Measurements from ENCODE around the gene KRTAP17-1.

Gene KRTAP17-1

DNA sequence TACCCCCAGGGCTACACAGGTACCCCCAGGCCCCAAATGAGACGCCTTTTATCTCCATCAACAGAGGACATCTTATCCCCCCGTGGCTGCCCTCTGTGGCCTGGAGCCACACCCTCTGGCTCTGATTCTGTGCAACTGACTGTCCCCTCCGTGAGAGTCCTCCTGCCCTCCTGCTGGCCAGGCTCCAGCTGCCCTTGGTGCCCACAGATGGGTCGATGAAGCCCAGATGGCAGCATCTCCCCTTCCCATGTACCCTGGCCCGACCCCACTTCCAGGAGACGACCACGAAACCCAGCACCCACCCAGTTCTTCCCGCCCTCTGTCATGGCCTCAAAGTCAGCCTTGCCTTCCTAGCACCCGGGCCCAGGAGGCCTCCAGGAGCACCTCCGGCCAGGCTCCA lies 9.6 kb upstream of the KRTAP17-1 start:
- H3K4me3 Mint-ChIP-seq = no peak overlapping the region
- H3K36me3 Mint-ChIP-seq = peaks cover 5% of the 10 kb centered on the region
- H3K27ac Mint-ChIP-seq = no peak overlapping the region
- peaks cover 63% of the 10 kb centered on the region for H3K4me1 Mint-ChIP-seq (ENCODE audit: low read depth)
- peaks cover under 1% of the 10 kb centered on the region for H3K9me3 Mint-ChIP-seq (ENCODE audit: low read depth)
- H3K27me3 Mint-ChIP-seq = no peaks in the 10 kb centered on the region

DNA sequence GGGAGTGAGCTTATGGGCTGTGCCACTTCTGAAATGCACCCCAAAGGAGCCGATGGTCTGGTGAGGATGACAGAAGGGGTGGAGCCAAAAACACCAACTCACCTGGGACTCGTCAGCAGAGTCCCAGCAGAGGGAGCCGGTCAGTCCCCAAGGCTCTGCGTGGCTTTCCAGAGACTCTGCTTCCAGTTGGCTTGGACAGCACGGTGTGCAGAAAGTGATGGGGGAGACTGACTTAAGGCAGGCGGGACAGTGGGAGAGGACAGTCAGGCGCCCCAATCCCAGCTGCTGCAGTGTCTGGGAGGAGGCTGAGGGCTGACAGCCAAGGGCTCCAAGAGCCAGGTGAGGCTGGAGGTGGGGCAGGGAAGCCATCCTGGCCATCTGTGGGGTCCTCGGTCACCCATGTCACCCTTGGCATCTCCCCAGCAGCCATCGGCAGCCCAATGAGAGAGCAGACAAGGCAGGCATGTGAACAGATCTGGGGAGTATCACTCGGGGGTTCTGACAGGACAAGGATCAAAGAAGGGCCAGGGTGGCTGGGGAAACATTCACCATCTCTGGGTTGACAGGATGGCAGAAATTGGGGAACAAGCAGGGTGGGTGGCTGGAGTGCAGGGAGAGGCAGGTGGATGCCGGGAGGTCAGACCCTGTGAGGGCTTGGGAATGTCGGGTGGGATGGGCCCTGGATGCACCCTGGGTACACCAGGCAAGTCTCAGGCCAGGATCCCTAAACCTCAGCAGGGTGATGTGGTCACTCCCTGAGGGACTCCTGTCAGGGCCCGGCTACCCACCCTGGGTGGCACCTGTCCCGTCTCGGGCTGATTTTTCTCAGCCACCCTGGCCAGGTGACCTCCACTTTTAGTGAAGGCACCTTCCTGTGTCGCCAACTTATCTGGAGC lies 8.9 kb upstream of the KRTAP17-1 start:
- Mint-ChIP-seq H3K27me3 (no peaks in the 10 kb centered on the region), H3K27ac (no peak overlapping the region), H3K4me3 (no peak overlapping the region), H3K4me1 (ENCODE audit: low read depth) (peaks cover 64% of the 10 kb centered on the region), H3K9me3 (ENCODE audit: low read depth) (peaks cover 8% of the 10 kb centered on the region), H3K36me3 (peaks cover 10% of the 10 kb centered on the region)

DNA sequence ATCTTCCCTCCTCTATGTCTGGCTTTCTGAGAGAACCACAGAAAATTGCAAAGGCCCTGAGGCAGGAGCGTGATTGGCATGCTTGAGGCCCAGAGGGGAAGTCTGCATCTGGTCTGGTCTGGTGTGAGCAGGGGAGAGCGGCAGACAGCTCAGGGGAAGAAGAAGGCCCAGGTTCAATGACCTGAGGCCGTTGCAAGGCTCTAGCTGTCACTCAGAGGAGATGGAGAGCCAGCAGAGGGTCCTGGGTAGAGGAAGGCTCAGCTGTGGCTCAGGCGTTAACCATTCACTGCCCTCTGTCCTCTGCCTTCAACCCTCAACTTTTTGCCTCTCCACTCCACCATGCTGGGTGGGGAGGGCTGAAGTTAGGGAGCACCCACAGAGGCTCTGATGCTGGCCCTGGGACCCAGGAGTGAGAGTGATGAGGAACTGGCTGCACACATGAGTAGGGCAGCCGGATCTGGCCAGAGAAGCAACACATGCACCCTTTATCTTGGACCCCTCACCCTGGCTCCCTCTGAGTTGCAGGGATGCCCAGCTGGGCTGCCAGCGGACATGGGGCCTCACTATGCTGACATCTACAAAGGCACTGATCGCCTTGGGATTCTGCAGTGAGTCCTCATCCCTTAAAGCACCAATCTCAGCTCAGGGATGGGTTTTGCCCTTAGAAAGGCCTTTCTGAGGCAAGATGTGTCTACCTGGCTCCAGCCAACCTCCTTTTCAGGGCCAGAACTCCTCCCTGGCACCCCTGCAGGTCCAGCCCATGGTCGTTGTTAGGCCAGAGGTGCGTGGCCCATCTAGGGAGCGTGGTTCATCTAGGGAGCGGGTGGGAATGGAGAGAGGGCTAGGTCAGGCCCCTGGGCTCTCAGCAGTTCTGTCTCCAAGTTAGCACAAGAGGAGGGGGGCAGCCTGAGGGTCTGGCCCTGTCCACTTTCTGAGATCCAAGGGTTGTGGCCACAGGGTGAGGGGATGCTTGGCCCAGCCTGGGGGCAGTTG lies 7.7 kb upstream of the KRTAP17-1 start:
- Mint-ChIP-seq H3K4me1 (ENCODE audit: low read depth) (peaks cover 56% of the 10 kb centered on the region), H3K27me3 (no peaks in the 10 kb centered on the region), H3K4me3 (no peak overlapping the region), H3K36me3 (peaks cover 10% of the 10 kb centered on the region), H3K9me3 (ENCODE audit: low read depth) (peaks cover 12% of the 10 kb centered on the region), H3K27ac (no peak overlapping the region)

DNA sequence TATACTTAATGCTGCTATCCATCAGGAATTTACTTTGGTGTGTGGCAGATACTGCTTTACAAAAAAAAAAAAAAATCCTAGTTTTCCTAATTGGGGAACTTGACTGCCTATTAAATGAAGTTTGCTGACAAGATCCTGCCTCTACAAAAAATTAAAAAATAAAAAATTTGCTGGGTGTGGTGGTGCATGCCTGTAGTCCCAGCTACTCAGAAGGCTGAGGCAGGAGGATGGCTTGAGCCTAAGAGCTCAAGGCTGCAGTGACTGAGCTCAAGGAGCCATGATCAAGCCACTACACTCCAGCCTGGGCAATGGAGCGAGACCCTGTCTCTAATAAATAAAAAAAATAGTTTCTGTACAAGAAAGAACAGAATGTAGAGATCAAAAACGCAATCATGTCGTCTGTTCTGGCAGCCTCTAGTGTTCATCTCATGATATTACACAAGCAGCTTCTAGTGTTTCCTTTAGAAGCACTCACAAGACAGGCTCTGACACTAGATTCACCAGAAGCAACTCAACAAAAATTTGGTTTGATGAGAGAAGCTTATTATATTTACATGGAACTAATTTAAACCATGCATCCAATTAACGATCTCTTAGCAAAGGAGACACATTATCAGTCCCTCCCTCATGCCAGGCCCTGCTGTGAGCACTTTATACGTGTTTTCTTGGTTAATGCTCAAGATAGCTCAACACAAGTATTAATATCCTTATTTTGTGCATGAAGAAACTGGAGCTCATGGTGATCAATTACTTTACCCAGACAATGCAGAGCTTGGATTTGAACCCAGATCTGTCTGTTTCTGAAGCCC lies 6.8 kb upstream of the KRTAP17-1 start:
- Mint-ChIP-seq H3K27me3 (no peaks in the 10 kb centered on the region), H3K4me1 (ENCODE audit: low read depth) (peaks cover 54% of the 10 kb centered on the region), H3K4me3 (no peak overlapping the region), H3K27ac (no peak overlapping the region), H3K9me3 (ENCODE audit: low read depth) (peaks cover 12% of the 10 kb centered on the region), H3K36me3 (peaks cover 10% of the 10 kb centered on the region)

DNA sequence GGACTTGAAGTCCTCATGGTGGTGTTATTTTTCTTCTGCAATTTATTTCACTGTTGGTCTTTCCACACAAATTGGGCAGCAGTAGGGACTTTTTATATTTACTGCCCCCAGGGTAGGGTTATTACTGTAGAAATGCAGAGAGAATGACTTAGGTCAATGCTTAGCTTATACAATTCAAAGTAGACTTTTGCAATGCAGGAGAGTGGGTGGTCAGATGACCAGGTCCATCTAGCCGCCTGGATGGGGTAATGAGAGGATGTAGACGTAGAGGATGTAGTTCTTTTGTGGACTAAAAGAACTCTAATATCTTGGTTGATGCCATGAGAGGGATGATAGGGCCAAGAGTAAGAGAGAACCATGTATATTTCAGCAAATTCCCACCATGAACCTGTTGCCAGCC lies 2.7 kb upstream of the KRTAP17-1 start:
- H3K27me3 Mint-ChIP-seq = no peaks in the 10 kb centered on the region
- H3K4me3 Mint-ChIP-seq = no peak overlapping the region
- peaks cover 12% of the 10 kb centered on the region for H3K9me3 Mint-ChIP-seq (ENCODE audit: low read depth)
- H3K36me3 Mint-ChIP-seq = peaks cover 10% of the 10 kb centered on the region
- H3K4me1 Mint-ChIP-seq (ENCODE audit: low read depth) = peaks cover 23% of the 10 kb centered on the region
- H3K27ac Mint-ChIP-seq = no peak overlapping the region

DNA sequence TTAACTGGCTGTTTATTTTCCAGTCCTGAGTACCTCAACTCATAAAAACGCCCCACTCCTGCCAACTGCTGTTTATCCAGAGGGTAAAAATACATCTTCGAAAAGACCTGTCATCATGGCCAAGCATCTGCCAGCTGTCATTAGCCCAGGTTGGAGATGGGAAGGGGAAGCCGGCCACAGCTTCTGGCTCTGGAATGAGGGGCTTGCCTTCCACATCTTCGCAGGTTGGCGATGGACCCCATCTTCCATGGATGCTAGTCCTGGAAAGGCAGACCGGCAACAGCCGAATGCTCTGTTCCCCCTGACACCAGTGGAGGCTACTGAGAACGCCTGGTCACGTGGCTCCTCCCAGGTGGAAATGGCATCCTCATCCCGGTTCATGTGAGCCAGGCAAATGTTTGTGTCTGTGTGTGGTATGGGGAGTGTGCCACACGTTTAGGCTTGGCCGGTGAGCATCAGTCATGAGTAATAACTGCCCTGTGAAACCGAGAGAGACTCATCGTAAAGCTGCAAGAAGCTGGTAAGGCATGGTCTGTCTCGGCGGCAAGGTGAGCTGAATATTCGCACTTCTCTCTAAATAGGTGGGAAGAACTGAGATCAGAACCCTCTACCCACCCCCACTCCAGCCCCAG lies 420 bp upstream of the KRTAP17-1 start:
- peaks cover 10% of the 10 kb centered on the region for H3K36me3 Mint-ChIP-seq
- H3K4me3 Mint-ChIP-seq = no peak overlapping the region
- peaks cover 13% of the 10 kb centered on the region for H3K4me1 Mint-ChIP-seq (ENCODE audit: low read depth)
- no peaks in the 10 kb centered on the region for H3K27me3 Mint-ChIP-seq
- H3K27ac Mint-ChIP-seq = no peak overlapping the region
- peaks cover 12% of the 10 kb centered on the region for H3K9me3 Mint-ChIP-seq (ENCODE audit: low read depth)

DNA sequence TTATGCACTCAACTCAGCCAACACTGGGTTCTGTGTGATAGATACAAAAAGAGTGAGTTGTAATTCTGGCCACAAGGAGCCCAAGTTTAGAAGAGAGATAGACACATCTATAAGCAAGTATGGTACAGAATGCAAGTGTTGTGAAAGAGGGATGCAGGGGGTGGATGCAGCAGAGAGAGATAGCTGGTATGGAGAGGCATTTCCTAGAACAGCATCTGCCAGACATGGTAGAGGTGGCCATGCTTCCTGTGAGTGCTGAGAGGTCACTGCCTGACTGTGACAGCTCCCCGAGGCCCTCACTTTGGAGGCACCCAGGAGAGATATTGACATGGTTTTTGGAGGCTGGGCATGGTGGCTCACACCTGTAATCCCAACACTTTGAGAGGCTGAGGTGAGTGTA lies 4.4 kb downstream of the KRTAP17-1 start:
- Mint-ChIP-seq H3K27me3 (no peaks in the 10 kb centered on the region), H3K27ac (no peak overlapping the region), H3K36me3 (no peaks in the 10 kb centered on the region), H3K4me1 (ENCODE audit: low read depth) (peaks cover 56% of the 10 kb centered on the region), H3K4me3 (no peak overlapping the region), H3K9me3 (ENCODE audit: low read depth) (no peaks in the 10 kb centered on the region)

DNA sequence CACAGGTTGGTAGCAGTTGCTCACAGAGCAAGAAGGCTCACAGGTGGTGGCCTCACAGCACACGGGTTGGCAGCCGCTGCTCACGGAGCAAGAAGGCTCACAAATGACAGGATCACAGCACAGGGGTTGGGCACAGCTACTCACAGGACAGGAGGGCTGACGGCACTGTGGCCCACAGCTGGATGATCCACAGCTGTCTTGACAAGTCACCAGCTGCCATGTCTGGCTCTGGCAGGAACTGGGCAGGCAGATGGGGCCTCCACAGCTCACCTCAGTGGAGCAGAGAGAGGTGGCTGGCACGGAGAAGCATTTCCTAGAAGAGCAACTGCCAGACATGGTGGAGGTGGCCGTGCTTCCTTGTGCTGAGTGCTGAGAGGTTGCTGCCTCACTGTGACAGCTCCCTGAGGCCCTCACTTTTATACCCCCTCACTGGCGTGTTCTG lies 6.6 kb downstream of the KRTAP17-1 start, which contains the start of gene KRTAP16-1:
KRTAP16-1 (minus strand) TSS at position 392 of the 442 bp plus-strand sequence; CDS start at position 336, 56 bp downstream.
- Mint-ChIP-seq H3K27me3 (no peaks in the 10 kb centered on the region), H3K4me1 (ENCODE audit: low read depth) (peaks cover 62% of the 10 kb centered on the region), H3K27ac (peak within 1 kb of the TSS; percentile 91), H3K36me3 (no peaks in the 10 kb centered on the region), H3K4me3 (peak within 1 kb of the TSS; percentile 79), H3K9me3 (ENCODE audit: low read depth) (no peaks in the 10 kb centered on the region)

DNA sequence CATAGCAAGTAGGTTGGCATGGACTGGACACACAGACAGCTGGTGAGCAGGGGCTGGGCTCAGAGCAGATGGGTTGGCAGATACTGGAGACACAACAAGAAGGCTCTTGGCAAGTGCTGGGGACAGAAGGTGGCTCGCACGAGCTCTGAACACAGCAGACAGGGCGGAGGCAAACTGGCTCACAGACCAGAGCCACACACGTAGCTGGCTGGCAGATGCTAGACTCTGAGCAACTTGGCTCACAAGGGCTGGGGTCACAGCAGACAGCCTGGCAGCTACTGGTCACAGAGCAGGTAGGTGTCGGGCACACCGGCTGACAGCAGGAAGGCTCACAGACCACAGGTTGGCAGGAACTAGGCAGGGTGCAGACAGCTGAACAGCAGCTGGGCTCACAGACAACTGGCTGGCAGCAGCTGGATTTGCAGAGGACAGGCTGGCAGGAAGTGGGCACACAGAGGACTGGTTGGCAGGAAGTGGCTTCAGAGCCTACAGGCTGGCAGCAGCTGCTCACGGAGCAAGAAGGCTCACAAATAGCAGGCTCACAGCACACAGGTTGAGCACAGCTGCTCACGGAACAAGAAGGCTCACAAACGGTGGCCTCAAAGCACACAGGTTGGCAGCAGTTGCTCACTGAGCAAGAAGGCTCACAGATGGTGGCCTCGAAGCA lies 7.1 kb downstream of the KRTAP17-1 start:
- H3K36me3 Mint-ChIP-seq = no peaks in the 10 kb centered on the region
- H3K27me3 Mint-ChIP-seq = no peaks in the 10 kb centered on the region
- H3K27ac Mint-ChIP-seq = peak overlapping the region; percentile 91
- H3K9me3 Mint-ChIP-seq (ENCODE audit: low read depth) = no peaks in the 10 kb centered on the region
- peak overlapping the region; percentile 79 for H3K4me3 Mint-ChIP-seq
- H3K4me1 Mint-ChIP-seq (ENCODE audit: low read depth) = peaks cover 62% of the 10 kb centered on the region

DNA sequence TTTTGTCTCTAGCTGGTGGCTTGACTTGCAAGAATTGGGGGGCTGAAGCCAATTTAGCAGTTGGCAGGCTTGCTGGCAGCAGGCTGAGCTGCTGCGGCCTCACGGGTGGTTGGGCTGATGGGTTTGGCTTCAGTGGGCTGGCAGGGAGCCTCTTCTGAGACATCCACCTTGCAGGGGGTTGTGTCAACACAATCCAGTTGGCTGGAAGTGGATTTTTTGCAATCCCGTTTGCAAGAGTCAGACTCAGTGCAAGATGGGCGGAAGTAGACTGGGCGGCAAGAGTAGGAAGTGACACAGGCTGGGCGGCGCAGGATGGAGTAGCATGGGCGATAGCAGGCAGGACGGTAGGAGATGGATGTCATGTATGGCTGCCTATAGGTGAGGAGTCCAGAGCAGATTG lies 7.9 kb downstream of the KRTAP17-1 start:
- no peaks in the 10 kb centered on the region for H3K36me3 Mint-ChIP-seq
- peaks cover 62% of the 10 kb centered on the region for H3K4me1 Mint-ChIP-seq (ENCODE audit: low read depth)
- no peaks in the 10 kb centered on the region for H3K27me3 Mint-ChIP-seq
- no peaks in the 10 kb centered on the region for H3K9me3 Mint-ChIP-seq (ENCODE audit: low read depth)
- peak overlapping the region; percentile 91 for H3K27ac Mint-ChIP-seq
- peak overlapping the region; percentile 79 for H3K4me3 Mint-ChIP-seq

DNA sequence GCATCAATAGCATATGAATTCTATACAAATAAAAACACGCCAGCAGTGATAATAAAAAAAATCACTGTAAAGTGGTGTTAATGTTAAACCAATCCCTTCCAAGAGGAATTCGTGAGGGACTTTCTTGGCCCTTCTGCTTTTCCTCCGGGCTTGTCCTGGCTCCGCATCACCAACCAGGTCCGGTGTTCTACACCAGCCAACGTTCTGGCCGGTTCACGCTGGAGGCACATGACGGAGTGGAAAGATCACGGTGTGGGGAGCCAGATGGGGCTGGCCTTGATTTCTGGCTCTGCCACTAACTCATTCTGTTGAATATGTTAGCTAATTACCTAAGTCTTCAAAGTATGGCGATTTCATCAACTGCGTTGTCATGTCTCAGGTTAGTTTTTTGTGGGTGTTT lies 11.4 kb downstream of the KRTAP17-1 start:
- no peaks in the 10 kb centered on the region for H3K27me3 Mint-ChIP-seq
- H3K4me1 Mint-ChIP-seq (ENCODE audit: low read depth) = peaks cover 52% of the 10 kb centered on the region
- H3K9me3 Mint-ChIP-seq (ENCODE audit: low read depth) = peaks cover 4% of the 10 kb centered on the region
- H3K36me3 Mint-ChIP-seq = peaks cover 5% of the 10 kb centered on the region
- no peak overlapping the region for H3K4me3 Mint-ChIP-seq
- no peak overlapping the region for H3K27ac Mint-ChIP-seq

DNA sequence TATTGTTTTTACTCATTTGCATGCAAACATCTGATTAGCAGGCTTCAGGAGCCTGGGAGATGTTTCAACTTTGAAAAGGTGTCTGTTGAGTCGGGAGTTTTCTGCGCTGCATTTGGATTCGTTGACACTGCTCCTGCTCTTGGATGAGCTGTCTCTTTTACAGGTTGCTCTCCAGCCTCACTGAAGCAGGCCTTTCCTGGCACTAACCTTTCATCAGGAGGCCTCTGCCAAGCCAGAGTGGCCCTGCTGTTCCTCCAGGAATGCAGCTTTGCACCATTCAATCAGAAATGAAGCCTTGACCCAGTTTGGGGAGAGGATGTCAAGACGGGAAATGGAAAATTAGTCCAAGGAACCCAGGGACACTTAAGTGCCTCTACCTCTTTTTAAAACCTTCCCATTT lies 12.5 kb downstream of the KRTAP17-1 start:
- Mint-ChIP-seq H3K4me3 (no peak overlapping the region), H3K9me3 (ENCODE audit: low read depth) (peaks cover 4% of the 10 kb centered on the region), H3K27ac (no peak overlapping the region), H3K4me1 (ENCODE audit: low read depth) (peaks cover 41% of the 10 kb centered on the region), H3K27me3 (no peaks in the 10 kb centered on the region), H3K36me3 (peaks cover 5% of the 10 kb centered on the region)
